GM21515 (cell line): ENCODE data around the gene TBC1D5.
"Not testable (repeated sequence)": the region's sequence is repeated elsewhere in the genome, so short reads cannot be mapped to it uniquely, and the experiment has no call there.

Source experiments
- ATAC-seq: cut with Tn5 transposase; IDR thresholded peaks from one replicate; pipeline ENCODE4 v1.9.1; 2021; ENCODE audit not compliant: unreplicated experiment

Gene TBC1D5

DNA sequence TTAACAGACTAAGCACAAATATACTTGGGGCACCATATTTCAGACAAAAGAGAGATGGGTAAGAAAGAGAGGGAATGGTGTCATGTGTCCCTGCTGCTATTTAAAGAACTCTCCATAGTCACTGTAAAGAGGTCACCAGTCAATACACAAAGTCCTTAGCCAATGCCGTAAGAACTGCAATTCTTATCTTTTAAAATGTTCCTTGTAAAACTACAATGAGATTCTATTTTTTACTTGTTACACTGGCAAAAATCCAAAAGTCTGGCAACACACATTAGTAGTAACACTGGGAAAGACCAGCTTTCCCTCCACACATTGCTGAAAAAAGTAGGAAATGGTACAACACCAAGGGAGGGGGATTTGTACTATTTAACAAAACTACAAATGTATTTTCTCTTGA is 189.4 kb downstream of the TBC1D5 start:
- ATAC-seq, result no peak

DNA sequence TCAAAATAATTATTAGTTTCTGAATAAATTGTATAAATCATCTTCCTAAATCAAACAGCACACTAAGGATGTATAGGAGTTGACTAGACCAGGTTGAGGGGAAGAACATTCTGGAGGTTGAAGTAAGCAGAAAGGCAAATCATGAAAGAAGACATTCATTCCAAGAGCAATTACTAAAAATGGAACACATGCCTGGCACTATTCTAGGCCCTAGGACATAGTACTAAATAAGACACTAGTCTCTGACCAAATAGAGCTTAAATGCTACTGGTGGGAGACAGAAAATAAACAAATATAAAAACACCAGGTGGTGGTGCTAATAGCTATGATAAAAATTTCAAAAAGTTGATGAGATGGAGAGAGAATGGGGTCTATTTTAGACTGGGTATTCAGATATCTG is 190.1 kb downstream of the TBC1D5 start:
- no peak for ATAC-seq

- no peak for ATAC-seq
Measured at GRCh38 chr3:17551895-17552294, 190.5 kb downstream of the TBC1D5 start.

- no peak for ATAC-seq
Measured at GRCh38 chr3:17551333-17551732, 191.1 kb downstream of the TBC1D5 start.

GRCh38 chr3:17550624-17551023 is 191.8 kb downstream of the TBC1D5 start:
- ATAC-seq, result no peak

- no peak for ATAC-seq
Measured at GRCh38 chr3:17546500-17547255, 195.8 kb downstream of the TBC1D5 start.

GRCh38 chr3:17544632-17545031 is 197.8 kb downstream of the TBC1D5 start:
- no peak for ATAC-seq

GRCh38 chr3:17542591-17542990 is 199.8 kb downstream of the TBC1D5 start:
- no peak for ATAC-seq

DNA sequence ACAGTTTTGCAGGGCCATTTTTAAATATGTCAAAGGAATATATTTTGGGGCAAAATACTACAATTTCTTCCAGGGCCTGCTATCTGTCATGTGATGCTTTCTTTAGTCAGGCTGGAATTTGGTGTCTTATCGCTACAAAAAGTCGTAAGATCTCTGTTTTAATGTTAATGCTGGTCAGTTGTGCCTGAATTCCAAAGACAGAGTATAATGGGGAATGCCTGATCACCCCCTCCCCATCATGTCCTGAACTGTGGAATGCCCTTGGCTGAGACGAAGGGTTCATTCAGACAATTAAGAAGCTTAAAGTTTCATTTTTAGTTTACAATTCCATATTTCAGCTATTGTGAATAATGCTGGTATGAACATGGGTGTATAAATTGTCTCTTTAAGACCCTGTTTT is 203.0 kb downstream of the TBC1D5 start:
- no peak for ATAC-seq

DNA sequence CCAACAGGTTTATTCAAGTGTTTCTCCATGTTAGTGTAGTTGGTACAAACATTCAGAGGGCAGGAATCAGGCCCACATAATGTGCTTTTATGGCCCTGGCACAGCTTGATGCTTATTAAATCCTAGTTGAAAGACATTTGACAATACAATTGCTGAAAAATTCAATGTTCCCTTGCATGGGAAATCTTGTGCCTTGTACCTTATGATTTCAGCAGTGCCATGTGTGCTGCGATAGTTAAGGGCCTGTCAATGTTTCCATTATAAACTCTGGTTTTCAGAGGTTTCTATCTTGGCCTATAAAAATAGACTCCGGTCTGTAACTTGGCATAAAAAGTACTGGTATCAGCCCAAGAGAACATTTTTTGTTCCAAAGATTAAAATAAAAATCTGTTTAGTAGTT is 207.2 kb downstream of the TBC1D5 start:
- ATAC-seq, result no peak

GRCh38 chr3:17532446-17532845 is 210.0 kb downstream of the TBC1D5 start:
- not testable (repeated sequence) for ATAC-seq

- no peak for ATAC-seq
Measured at GRCh38 chr3:17529677-17530076, 212.8 kb downstream of the TBC1D5 start.

DNA sequence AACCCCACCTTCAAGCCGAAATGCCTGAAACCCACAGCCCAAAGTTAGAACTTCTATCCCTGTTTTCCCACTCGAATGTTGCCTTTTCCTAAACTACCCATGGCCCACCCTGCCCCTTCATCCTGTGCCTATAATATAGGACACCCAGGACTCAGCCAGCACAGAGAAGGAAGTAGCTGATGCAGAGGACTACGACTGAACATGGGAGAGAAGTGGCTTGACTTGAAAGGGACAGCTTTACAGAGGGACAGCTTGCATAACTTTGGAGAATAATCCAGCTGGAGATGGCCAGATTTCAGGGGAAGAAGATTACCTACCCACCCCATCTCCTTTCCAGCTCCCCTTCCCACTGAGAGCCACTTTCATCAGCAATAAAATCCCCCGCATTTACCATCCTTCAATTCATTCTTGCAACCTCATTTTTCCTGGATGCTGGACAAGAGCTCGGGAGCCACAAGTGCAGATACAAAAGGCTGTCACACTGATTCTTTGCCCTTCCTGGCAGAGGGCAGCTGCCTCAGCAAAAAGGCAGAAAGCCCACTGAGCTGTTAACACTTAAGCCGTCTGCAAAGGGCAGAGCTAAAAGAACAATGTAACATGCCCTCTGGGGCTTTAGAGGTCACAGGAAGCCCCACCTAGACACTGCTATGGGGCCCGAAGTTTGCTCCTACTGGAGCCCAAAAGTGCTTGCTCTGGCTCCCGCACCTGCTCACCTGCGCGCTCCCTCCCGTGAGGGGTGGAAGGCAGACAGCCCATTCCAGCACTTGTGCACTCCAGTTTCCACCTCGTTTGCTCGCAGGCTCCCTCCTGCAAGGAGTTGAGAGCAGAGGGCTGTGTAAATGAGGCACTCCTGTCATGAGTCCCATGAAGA is 224.0 kb downstream of the TBC1D5 start:
- no peak for ATAC-seq

- ATAC-seq, result no peak
Measured at GRCh38 chr3:17515445-17516234, 226.8 kb downstream of the TBC1D5 start.

DNA sequence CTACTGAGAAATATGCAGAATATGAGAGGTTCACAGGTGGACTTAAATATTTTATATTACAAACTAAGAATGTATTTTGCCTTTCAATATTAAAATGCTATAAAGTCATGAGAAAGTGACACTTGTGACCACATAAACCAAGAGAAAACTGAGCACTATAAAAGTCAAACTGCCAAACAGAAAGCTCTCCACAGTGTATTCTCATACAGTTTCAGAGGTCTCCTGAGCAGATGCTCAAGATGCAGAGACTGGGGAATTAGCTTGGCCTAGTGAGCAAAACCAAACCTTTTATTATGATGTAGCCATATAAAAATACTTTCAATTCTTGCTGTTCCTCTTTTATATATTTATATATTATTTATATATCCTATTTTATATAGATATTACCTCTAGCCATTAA is 227.8 kb downstream of the TBC1D5 start:
- no peak for ATAC-seq

- ATAC-seq, result no peak
Measured at GRCh38 chr3:17510265-17510664, 232.2 kb downstream of the TBC1D5 start.

DNA sequence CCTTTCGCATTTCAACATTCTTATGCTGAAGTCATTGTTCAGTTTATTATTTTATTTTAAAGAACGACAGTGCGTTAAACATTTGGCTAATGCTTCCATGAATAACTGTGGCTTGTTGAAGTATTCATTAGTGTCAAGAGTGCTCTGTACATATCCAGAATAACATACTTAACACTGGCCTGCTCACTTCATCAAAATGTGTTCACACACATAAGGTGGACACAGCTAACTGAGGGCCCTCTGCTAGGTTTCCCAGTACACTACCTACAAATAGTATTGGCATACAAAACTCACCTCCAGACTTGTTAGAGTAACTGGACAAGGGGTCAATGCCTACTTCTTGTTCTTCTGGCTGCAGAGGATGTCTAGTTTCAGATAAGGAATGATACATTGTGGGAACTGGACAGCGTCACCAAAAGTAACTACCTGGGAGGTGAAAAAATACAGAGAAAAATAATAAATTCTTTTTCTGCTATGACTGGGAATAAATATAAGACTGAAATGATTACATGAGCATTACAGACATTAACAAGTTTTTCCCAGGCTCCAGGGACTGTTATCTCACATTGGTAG is 234.2 kb downstream of the TBC1D5 start:
- ATAC-seq, result no peak

DNA sequence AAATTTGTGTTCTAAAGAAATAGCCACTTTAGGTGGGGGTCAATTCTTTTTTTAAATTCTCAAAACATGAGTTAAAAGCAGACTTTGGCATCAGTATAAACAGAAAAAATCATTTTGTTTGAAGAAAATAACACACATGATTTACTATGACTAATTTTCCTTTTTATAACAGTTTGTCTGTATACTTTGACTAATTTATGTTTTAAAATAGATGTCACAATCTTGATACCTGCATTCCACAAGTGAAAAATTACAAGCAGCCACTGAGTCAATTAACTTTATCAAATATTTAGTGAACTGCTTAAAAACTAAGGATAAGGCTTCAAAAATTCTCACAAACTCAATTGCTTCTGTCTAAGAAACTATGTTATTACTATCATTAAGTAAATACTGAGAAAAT is 235.0 kb downstream of the TBC1D5 start:
- no peak for ATAC-seq

- ATAC-seq, result no peak
Measured at GRCh38 chr3:17505856-17506255, 236.6 kb downstream of the TBC1D5 start.

DNA sequence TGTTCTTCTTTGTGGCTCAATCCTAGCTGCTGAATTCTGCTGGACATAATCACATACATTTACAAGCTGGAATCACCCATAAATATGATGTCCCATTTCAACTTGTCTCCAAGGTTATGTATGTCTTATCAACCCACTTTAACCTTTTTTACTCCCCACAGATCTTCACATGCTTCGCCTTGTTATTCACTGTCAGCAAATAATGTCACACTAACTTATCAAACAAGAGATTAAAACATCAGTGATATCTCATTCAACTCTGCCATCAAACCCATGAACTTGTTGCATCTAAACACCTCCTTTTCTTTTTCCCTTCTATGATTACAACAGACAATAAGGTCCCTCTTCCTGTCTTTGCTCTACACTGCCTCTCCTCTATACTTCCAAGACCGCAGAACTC is 240.7 kb downstream of the TBC1D5 start:
- ATAC-seq, result no peak

GRCh38 chr3:17500618-17501017 is 241.8 kb downstream of the TBC1D5 start:
- ATAC-seq, result no peak
